ENCODE data around the gene ASPN.
A peak's percentile ranks its signal among the peaks of the same experiment; 100 is the strongest.

ASPN gene

GRCh38 chr9:92496396-92497176, 14.3 kb upstream of the ASPN start:
- Mint-ChIP-seq H3K27me3 (ENCODE audit: low read depth) (no peaks in the 10 kb centered on the region), H3K36me3 (ENCODE audit: low read depth) (no peaks in the 10 kb centered on the region), H3K9me3 (no peaks in the 10 kb centered on the region), H3K4me1 (ENCODE audit: low read depth) (peaks cover 7% of the 10 kb centered on the region), H3K27ac (no peak overlapping the region), H3K4me3 (no peak overlapping the region)
- no peak for DNase-seq (ENCODE audit: low spot score)

DNA sequence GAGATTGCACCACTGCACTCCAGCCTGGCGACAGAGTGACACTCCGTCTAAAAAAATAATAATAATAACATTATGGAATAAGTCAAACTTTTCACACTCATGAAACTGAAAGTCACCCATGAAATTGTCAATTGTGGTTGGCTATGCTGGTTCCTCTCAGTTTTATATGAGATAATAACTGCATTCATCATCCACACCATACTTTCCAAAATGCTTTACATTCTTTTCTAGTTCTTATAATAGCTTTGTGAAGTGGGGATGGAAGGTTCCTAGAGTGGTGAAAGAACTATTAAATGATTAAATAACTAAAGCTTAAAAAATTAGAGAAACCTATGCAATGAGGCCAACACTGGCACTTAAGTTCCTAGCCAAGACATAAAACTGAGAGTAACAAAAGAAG, 12.6 kb upstream of the ASPN start:
- Mint-ChIP-seq H3K4me1 (ENCODE audit: low read depth) (peaks cover 7% of the 10 kb centered on the region), H3K4me3 (no peak overlapping the region), H3K27ac (no peak overlapping the region), H3K9me3 (no peaks in the 10 kb centered on the region), H3K27me3 (ENCODE audit: low read depth) (no peaks in the 10 kb centered on the region), H3K36me3 (ENCODE audit: low read depth) (no peaks in the 10 kb centered on the region)
- DNase-seq (ENCODE audit: low spot score) = no peak

GRCh38 chr9:92493749-92494387, 11.6 kb upstream of the ASPN start:
- no peak overlapping the region for H3K27ac Mint-ChIP-seq
- peaks cover 7% of the 10 kb centered on the region for H3K4me1 Mint-ChIP-seq (ENCODE audit: low read depth)
- no peaks in the 10 kb centered on the region for H3K27me3 Mint-ChIP-seq (ENCODE audit: low read depth)
- no peak for DNase-seq (ENCODE audit: low spot score)
- no peaks in the 10 kb centered on the region for H3K36me3 Mint-ChIP-seq (ENCODE audit: low read depth)
- H3K4me3 Mint-ChIP-seq = no peak overlapping the region
- H3K9me3 Mint-ChIP-seq = no peaks in the 10 kb centered on the region

DNA sequence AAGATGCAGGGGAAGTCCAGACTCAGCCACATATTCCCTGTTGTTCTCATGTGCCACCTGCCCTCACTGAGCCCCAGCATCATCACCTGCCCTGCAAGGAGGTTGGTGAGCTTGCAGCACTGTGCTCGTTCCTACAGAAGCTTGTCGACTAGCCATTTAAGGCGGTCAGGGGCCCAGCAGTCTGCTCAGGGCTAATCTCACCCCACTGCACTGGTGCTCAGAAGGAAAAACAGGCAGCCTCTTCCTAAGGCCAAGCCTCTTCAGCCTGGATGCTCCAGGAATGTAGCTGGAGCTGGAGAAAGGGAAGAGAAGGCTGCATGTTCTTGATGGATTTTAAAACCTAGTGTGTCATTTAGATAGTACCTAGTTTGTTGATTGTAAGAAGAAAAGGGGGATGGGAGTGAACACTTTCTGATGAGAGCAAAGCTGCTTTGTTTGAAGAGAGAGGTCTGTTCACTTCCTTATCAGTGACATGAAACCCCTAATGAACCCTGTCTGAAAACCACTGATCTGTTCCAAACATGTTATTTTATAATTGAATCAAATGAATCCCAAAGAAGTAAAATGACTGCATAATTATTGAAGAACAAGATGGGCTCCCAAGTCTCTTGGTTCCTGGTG, 10.6 kb upstream of the ASPN start:
- DNase-seq (ENCODE audit: low spot score) = no peak
- Mint-ChIP-seq H3K36me3 (ENCODE audit: low read depth) (no peaks in the 10 kb centered on the region), H3K27me3 (ENCODE audit: low read depth) (no peaks in the 10 kb centered on the region), H3K27ac (no peak overlapping the region), H3K4me1 (ENCODE audit: low read depth) (peaks cover 7% of the 10 kb centered on the region), H3K4me3 (no peak overlapping the region), H3K9me3 (no peaks in the 10 kb centered on the region)

GRCh38 chr9:92488681-92489550, 6.6 kb upstream of the ASPN start:
- Mint-ChIP-seq H3K36me3 (ENCODE audit: low read depth) (no peaks in the 10 kb centered on the region), H3K27me3 (ENCODE audit: low read depth) (no peaks in the 10 kb centered on the region), H3K27ac (no peak overlapping the region), H3K4me3 (no peak overlapping the region), H3K4me1 (ENCODE audit: low read depth) (peaks cover under 1% of the 10 kb centered on the region), H3K9me3 (no peaks in the 10 kb centered on the region)
- no peak for DNase-seq (ENCODE audit: low spot score)

DNA sequence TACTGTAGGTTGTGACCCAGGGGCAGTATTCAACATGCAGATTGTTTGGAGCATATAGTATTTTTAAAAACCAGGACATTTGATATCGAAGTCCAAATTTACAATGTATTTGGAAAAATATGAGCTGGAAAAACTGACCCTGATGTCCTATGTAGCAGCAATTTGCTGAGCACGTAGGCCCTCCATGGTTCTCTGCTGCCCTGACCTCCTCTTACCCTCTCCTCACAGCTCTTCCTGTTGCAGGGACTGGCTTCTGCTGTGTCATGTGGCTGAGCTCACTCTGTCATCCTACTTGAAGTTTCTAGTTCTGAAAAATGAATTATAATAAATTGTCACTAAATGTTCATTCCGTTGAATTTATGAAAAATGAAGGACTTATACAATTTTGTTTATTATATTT, 4.1 kb upstream of the ASPN start:
- Mint-ChIP-seq H3K4me3 (no peak overlapping the region), H3K27ac (no peak overlapping the region)

DNA sequence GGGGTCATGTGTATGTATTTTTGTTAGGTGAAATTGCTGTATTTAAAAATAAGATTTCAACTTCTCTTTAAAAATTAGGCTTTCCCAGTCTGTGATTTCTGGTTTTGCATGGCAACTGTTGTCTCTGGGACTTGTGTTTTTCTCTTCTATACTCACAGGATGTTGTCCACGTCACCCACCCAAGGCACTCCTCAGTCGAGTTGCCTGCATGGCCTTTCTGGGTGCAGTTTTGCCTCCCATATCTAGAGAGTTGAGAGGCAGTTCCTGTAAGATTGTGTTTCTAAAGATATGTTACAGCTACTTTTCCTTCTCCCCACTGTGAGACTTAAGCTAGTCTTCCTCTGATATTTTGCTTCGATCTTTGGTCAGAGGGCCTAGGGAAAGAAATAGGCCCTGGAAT, 2.3 kb upstream of the ASPN start:
- Mint-ChIP-seq H3K9me3 (no peaks in the 10 kb centered on the region), H3K4me3 (no peak overlapping the region), H3K4me1 (ENCODE audit: low read depth) (peaks cover 7% of the 10 kb centered on the region), H3K27me3 (ENCODE audit: low read depth) (no peaks in the 10 kb centered on the region), H3K27ac (no peak overlapping the region), H3K36me3 (ENCODE audit: low read depth) (no peaks in the 10 kb centered on the region)
- no peak for DNase-seq (ENCODE audit: low spot score)

More for the DNA sequence above, 4.1 kb upstream of the ASPN start:
- DNase-seq (ENCODE audit: low spot score) = no peak
- H3K4me1 Mint-ChIP-seq (ENCODE audit: low read depth) = no peaks in the 10 kb centered on the region
- H3K9me3 Mint-ChIP-seq = no peaks in the 10 kb centered on the region
- H3K36me3 Mint-ChIP-seq (ENCODE audit: low read depth) = no peaks in the 10 kb centered on the region
- no peaks in the 10 kb centered on the region for H3K27me3 Mint-ChIP-seq (ENCODE audit: low read depth)

- Mint-ChIP-seq H3K36me3 (ENCODE audit: low read depth) (no peaks in the 10 kb centered on the region), H3K27ac (no peak overlapping the region), H3K9me3 (no peaks in the 10 kb centered on the region), H3K4me1 (ENCODE audit: low read depth) (peaks cover 7% of the 10 kb centered on the region), H3K4me3 (no peak overlapping the region), H3K27me3 (ENCODE audit: low read depth) (no peaks in the 10 kb centered on the region)
- DNase-seq (ENCODE audit: low spot score) = no peak
These were observed 1.6 kb upstream of the ASPN start for GRCh38 chr9:92483627-92484545.

- Mint-ChIP-seq H3K4me3 (no peak overlapping the region), H3K36me3 (ENCODE audit: low read depth) (no peaks in the 10 kb centered on the region), H3K9me3 (no peaks in the 10 kb centered on the region), H3K27me3 (ENCODE audit: low read depth) (no peaks in the 10 kb centered on the region), H3K4me1 (ENCODE audit: low read depth) (peaks cover 7% of the 10 kb centered on the region), H3K27ac (no peak overlapping the region)
- no peak for DNase-seq (ENCODE audit: low spot score)
These were observed 499 bp upstream of the ASPN start for GRCh38 chr9:92482805-92483204.

DNA sequence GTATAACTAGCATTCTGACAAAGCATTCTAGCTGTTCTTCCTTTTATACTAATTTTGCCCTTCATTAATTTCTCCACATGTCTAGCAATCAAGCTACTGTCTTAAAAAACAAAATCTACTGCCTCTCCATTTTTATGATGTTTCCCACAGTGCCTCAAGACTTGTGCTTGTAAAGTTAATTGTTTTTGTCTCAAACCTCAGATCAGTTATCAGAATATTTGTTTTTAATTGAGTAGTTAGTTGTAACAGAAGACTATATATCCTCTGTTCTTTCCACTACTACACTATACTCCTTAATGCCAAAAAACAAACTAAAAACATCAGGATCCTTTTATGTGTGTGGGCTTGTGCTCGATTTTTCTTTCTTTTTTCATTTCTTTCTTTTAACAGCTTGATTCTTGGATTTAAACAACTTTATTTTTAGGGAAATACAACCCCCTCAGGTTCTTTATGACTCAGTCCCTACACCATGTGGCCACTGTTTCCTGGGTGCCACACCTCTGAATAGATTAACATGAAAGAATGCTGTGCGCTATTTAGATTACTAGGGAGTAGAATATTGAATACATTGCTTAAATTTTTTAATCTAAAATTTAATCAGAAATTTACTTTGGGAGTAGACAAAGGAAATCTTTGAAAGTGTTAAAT, 1.2 kb downstream of the ASPN start:
- Mint-ChIP-seq H3K36me3 (ENCODE audit: low read depth) (no peaks in the 10 kb centered on the region), H3K4me1 (ENCODE audit: low read depth) (peaks cover 7% of the 10 kb centered on the region), H3K9me3 (no peaks in the 10 kb centered on the region), H3K4me3 (peak overlapping the region; percentile 52), H3K27ac (peak overlapping the region; percentile 56), H3K27me3 (ENCODE audit: low read depth) (no peaks in the 10 kb centered on the region)
- DNase-seq (ENCODE audit: low spot score) = no peak

GRCh38 chr9:92480291-92480771, 2.0 kb downstream of the ASPN start:
- Mint-ChIP-seq H3K27me3 (ENCODE audit: low read depth) (no peaks in the 10 kb centered on the region), H3K36me3 (ENCODE audit: low read depth) (no peaks in the 10 kb centered on the region), H3K4me3 (no peak overlapping the region), H3K9me3 (no peaks in the 10 kb centered on the region), H3K4me1 (ENCODE audit: low read depth) (peaks cover 8% of the 10 kb centered on the region), H3K27ac (no peak overlapping the region)
- DNase-seq (ENCODE audit: low spot score) = no peak

DNA sequence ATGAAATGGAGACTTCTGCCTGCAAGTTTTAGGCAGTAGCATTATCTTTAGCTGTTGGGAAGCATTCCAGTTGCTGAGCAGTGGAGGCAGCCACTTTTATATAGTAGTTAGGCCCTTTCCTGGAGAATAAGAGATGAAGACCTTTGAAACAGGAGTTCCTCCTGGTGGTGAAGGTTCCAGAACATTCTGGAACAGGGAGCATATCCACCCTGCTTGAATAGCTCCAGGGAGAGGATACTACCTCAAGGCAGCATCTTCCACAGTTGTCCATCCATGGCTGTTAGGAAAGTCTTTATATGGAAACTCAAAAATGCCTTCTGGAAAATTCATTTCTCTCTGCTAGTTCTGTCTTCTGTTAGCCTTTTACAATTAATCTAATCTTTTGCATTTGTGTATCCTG, 3.0 kb downstream of the ASPN start:
- peaks cover 8% of the 10 kb centered on the region for H3K4me1 Mint-ChIP-seq (ENCODE audit: low read depth)
- no peak for DNase-seq (ENCODE audit: low spot score)
- no peaks in the 10 kb centered on the region for H3K27me3 Mint-ChIP-seq (ENCODE audit: low read depth)
- no peak overlapping the region for H3K27ac Mint-ChIP-seq
- no peaks in the 10 kb centered on the region for H3K36me3 Mint-ChIP-seq (ENCODE audit: low read depth)
- no peak overlapping the region for H3K4me3 Mint-ChIP-seq
- H3K9me3 Mint-ChIP-seq = no peaks in the 10 kb centered on the region
